GM19395 (cell line): ENCODE measurements around the gene SPTAN1.
A peak's percentile ranks its signal among the peaks of the same experiment; 100 is the strongest.
"Not testable (repeated sequence)": the region's sequence is repeated elsewhere in the genome, so short reads cannot be mapped to it uniquely, and the experiment has no call there.

ENCODE experiments used
- ATAC-seq: cut with Tn5 transposase; IDR thresholded peaks from one replicate; pipeline ENCODE4 v1.9.1; 2021; ENCODE audit warnings: mild to moderate bottlenecking, moderate library complexity; ENCODE audit not compliant: unreplicated experiment

SPTAN1 gene

GRCh38 chr9:128552744-128553440 lies 505 bp downstream of the SPTAN1 start:
- ATAC-seq: peak; percentile 51

- no peak for ATAC-seq
Measured at GRCh38 chr9:128553728-128554127, 1.3 kb downstream of the SPTAN1 start.

GRCh38 chr9:128554155-128554862 lies 1.9 kb downstream of the SPTAN1 start:
- no peak for ATAC-seq

GRCh38 chr9:128555180-128555721 lies 2.9 kb downstream of the SPTAN1 start:
- no peak for ATAC-seq

DNA sequence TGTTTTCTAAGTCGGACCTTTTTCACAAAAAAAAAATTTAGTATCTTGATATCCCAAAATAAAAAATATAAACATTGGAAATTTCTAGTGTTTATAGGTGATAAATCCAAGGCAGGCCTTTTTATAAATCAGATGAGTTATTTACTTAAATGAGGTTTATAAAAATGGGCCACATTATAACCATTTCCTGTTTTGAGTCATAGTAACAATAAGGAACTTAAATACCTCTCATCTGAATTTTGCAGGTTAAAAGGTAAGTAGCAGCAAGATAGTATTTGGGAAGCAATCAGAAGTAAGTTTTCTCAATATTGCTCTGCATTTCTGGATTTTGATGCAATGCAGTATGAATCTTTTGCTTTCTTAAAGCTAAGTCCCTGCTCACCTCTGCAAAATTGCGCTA lies 3.9 kb downstream of the SPTAN1 start:
- ATAC-seq: no peak

GRCh38 chr9:128556926-128557634 lies 4.7 kb downstream of the SPTAN1 start:
- no peak for ATAC-seq

- ATAC-seq: no peak
Measured at GRCh38 chr9:128558431-128559310, 6.3 kb downstream of the SPTAN1 start.

GRCh38 chr9:128565578-128565977 lies 13.2 kb downstream of the SPTAN1 start:
- ATAC-seq: no peak

- no peak for ATAC-seq
Measured at GRCh38 chr9:128568470-128569078, 16.2 kb downstream of the SPTAN1 start.

DNA sequence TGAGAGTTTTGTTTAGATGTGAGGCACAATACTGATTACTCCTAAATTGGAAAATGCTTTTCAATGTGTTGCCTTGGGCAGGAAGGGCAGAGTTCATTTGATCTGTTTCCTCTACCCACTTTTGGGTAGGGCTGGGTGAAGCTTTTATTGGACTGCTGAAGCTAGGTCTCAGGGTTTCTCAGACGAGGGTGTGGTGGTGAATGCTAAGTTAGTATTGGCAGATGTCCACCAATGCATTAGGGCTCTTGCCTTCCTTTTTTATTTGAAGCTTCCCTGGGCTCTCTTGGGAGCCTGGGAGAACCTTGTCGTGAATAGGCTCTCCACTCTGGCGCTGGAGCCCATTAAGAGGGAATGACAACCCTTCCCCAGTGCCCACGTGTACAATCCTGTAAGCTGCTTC lies 23.1 kb downstream of the SPTAN1 start:
- ATAC-seq: no peak

DNA sequence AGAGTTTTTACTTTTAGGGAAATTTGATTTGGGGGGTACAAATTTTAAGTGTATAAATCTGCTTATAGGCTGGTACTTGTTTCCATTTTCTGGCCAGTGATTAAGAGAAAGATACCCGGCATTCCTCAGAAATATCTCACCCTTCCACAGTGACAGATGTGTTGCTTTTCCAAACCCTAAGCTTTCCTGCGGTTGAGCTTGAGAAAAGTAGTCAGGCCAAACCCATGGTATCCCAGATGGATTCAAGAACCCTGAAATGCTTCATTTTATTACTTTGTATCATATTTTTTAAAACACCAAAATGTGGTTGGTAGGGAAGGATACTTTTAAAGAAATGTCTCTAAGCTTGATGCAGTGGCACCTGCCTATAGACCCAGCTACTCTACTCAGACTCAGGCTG lies 23.5 kb downstream of the SPTAN1 start:
- no peak for ATAC-seq

DNA sequence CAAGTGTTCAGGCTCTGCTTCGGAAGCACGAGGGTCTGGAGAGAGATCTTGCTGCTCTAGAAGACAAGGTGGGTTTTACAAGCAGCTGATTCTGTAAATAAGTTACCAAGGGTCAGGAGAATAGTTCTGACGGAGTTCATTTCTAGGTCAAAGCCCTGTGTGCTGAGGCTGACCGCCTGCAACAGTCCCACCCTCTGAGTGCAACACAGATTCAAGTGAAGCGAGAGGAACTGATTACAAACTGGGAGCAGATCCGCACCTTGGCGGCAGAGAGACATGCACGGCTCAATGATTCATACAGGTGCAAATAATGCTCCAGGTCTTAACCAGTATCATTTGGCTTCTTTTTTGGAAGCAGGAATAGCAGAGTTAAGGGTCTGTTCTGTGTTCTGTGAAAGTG lies 24.8 kb downstream of the SPTAN1 start:
- ATAC-seq: no peak

DNA sequence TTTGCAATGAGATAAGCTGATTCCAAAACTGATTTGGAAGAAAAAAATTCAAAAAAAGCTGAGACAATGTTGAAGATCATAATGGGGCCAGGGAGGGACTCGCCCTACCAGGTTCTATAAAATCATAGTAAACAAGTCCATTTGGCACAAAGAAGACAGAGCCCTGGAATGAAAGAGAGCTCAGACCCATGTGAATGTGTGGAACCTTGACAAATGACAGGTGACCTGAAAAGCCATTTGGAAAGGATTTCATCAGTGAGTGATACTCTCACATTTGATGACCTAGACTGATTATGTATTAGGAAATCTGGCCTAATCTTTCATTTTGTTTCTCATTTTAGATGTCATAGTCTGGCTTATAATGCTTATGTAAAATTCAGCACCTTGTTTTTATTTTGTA lies 26.8 kb downstream of the SPTAN1 start:
- no peak for ATAC-seq

DNA sequence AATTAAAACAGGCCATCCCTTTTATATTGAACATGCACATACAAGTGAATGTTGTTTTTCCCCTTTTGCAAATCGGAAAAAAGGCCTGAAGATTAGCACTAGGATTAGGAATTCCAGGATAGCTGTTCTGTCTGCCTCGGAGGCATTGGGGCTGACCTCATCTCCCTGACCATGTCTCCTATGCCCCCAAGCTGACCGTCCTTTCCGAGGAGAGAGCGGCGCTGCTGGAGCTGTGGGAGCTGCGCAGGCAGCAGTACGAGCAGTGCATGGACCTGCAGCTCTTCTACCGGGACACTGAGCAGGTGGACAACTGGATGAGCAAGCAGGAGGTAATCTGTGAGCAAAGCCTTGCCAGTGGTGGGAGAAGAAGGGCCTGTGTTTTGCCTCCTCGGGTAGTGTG lies 28.3 kb downstream of the SPTAN1 start:
- ATAC-seq: no peak

DNA sequence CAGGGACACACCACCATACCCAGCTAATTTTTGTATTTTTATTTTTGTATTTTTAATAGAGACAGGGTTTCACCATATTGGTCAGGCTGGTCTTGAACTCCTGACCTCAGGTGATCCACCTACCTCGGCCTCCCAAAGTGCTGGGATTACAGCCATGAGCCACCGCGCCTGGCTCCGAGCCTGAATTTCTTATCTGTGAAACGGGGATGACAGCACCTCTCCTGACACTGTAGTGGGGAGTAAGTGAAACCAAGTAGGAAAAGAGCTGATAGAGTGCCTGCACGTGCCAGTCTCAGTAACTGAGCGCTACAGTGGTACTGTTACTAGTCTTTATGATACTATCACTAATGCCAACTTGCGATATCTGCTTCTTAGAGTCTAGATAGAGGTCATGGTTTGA lies 32.8 kb downstream of the SPTAN1 start:
- ATAC-seq: not testable (repeated sequence)

DNA sequence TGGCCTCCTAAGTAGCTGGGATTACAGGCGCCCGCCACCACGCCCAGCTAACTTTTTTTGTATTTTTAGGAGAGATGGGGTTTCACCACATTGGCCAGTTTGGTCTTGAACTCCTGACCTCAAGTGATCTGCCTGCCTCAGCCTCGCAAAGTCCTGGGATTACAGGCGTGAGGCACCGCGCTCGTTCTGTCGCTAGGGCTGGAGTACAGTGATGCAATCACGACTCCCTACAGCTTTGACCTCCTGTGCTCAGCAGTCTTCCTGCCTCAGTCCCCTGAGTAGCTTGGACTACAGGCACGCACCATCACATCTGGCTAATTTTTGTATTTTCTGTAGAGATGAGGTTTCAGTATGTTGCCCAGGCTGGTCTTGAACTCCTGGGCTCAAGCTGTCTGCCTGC lies 34.5 kb downstream of the SPTAN1 start:
- not testable (repeated sequence) for ATAC-seq

GRCh38 chr9:128587453-128587852 lies 35.1 kb downstream of the SPTAN1 start:
- no peak for ATAC-seq

DNA sequence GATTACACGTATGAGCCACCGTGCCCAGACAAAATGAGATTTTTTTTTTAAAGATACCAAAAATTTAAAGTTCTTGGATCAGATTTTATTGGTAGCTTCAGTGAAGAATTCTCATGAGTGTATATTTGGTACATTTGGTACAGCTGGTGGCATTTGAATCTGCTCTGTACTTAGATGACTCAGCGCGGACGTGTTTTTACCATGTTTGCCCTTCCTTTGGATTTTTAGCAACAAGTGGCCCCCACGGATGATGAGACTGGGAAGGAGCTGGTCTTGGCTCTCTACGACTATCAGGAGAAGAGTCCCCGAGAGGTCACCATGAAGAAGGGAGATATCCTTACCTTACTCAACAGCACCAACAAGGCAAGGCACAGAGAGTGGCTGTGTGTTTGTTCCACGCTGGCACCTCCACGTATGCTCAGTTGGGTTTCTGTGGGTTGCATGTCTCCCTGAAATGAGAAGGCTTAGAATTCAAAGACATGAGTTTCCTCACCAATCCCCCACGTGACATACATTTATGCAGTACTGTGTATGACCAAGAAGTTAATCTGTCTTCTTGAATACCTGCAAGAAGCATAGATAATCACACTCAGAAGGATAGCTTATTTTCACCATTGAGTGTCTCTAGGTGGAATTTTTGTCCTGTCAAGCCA lies 36.3 kb downstream of the SPTAN1 start:
- no peak for ATAC-seq

GRCh38 chr9:128593039-128593438 lies 40.7 kb downstream of the SPTAN1 start:
- ATAC-seq: no peak

DNA sequence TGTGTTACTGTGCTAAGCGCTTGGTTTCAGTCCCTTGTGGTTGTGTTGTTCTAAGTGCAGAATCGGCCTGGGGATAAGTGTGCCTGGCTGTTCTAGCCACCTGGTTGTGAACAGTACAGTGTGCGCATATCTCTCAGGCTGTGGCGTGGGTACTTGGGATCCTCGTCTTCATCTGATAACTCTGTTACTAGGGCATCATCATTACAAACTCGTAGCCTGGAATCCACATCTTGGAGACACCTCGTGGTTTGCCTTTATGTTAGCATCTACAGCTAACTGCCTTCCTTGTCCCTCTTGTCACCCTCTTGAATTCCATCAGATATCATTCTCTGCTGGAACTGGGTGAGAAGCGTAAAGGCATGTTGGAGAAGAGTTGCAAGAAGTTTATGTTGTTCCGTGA lies 41.5 kb downstream of the SPTAN1 start:
- no peak for ATAC-seq
